Adrenal gland (tissue), 12 donors: Measurements from ENCODE around the gene TSPAN18. TPM values are rescaled to one million over a fixed set of nuclear protein-coding genes. Genes with fewer than 3 reads are reported as not detected.
A peak's percentile ranks its signal among the peaks of the same experiment; 100 is the strongest.

Experiments used
- DNase-seq, 7 donors: peaks; one replicate each; pipeline ENCODE4 v3.0.0-alpha.2; 2019 to 2020
- H3K27ac ChIP-seq, 5 donors: fragments of 200-600 bp; sonication (generic) in 4 of 5; 1 replicate in 3 of 5; 2 replicates in 2 of 5; pipeline versions ENCODE4 v1.5.1 to v1.8.0; 2016 to 2020; ENCODE audit warnings: mild to moderate bottlenecking in 1 of 5
- H3K27me3 ChIP-seq: fragments of 200-600 bp; 2 replicates; pipeline ENCODE4 v1.8.0; 2021
- H3K36me3 ChIP-seq, 2 donors: fragments of 200-600 bp; replicated peaks in 1 of 2; 1 replicate in 1 of 2; 2 replicates in 1 of 2; pipeline versions ENCODE4 v1.5.1 to v1.8.0; 2018 to 2022
- H3K4me1 ChIP-seq, 2 donors: fragments of 200-600 bp; replicated peaks in 1 of 2; 1 replicate in 1 of 2; 2 replicates in 1 of 2; pipeline versions ENCODE4 v1.5.1 to v1.8.0; 2018 to 2021
- H3K4me3 ChIP-seq, 4 donors: fragments of 200-600 bp; sonication (generic) in 3 of 4; one replicate each; pipeline ENCODE4 v1.5.1; 2016 to 2018
- H3K9me3 ChIP-seq, 3 donors: fragments of 200-600 bp; sonication (generic) in 1 of 3; replicated peaks in 1 of 3; 1 replicate in 2 of 3; 2 replicates in 1 of 3; pipeline versions ENCODE4 v1.5.1 to v1.8.0; 2016 to 2021
- POLR2A ChIP-seq, 2 donors: fragments of 450-650 bp; IDR thresholded peaks; one replicate each; pipeline ENCODE4 v1.6.1; 2017; ENCODE audit warnings: antibody characterized with exemption in 2 of 2, mild to moderate bottlenecking in 2 of 2, moderate library complexity in 1 of 2
- WGBS, 4 donors: extraction: QIAGEN DNeasy Blood & Tissue Kit in 2 of 4; methylation state at CpG; one replicate each; pipeline versions ENCODE4 v1.1.5 to v1.1.7; 2013 to 2017; 5-methylcytosine and 5-hydroxymethylcytosine counted together
- intact Hi-C, 2 donors: fragments of 100-400 bp; cut with DNase I; formaldehyde crosslinking; loops; one replicate each; pipeline versions ENCODE4 v1.14.1 to v1.15.0; 2022 to 2023
- polyA plus RNA-seq, 3 donors: library from polyadenylated mRNA; stranded (reverse); fragments of 200-250 nt in 2 of 3; fragments of 350-450 nt in 1 of 3; fragmentation: Illumina TruSeq in 1 of 3; extraction: RNeasy Lipid Tissue Mini Kit (QIAGEN cat#74804) in 1 of 3; gene quantifications; one replicate each; pipeline ENCODE4 v1.2.3, GENCODE V29; 2013 to 2014
- total RNA-seq, 9 donors: library from RNA; depleted of rRNA in 4 of 9; stranded (reverse); fragments of >200 nt in 4 of 9; fragments of 120-200 nt in 1 of 9; fragmentation: NEBNext Ultra II Directional in 1 of 9; extraction: Animal tissue kit (Norgen Biotek cat#: 25700) in 1 of 9; gene quantifications; one replicate each; pipeline versions ENCODE4 v1.1.0 to v1.2.4, GENCODE V29; 2013 to 2023
- TF ChIP-seq, protein P1 (sequence below), 6 experiments: fragments of 450-650 bp in 4 of 6; fragments of 200-600 bp in 2 of 6; sonication (generic) in 1 of 6; IDR thresholded peaks; 1 replicate in 5 of 6; 2 replicates in 1 of 6; pipeline versions ENCODE4 v1.5.1 to v1.8.0; 2016 to 2021; ENCODE audit warnings: antibody characterized with exemption in 6 of 6, mild to moderate bottlenecking in 2 of 6, moderate library complexity in 1 of 6
- donor health status: healthy with polysubstance abuse.
- donor health status: Bipolar disorder and iron deficiency.
- donor health status: DM: yes; HTN: yes; CAD: no.
- donor health status: DM: no; HTN: no; CAD: no.
- donor health status: DM: no; HTN: no; CAD: no.
- donor health status: DM: yes; HTN: yes; CAD: no.

The TSPAN18 gene
- total and polyA plus RNA-seq, 12 donors = 24.5 to 168 (median 58.4) TPM

DNA sequence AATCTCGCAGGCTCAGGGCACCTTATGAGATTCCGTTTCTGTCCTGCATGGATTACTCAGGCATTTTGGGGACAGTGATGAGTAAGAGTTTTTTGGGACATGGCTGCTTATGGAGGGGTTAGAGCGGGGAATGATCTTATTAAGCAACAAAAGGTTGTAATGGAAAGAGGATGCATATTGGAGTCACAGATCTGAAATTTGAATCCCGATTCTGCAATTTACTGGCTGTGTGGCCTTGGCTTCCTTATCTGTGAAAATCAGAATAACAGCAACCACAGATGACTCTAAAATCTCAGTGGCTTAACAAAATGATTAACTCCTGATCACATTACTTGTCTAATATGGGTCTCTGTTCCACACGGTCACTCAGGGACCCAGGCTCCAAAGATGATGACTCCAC, 5.8 kb downstream of the TSPAN18 start:
- peak overlapping the region in 1 of 4 donors; percentile 12 for H3K4me3 ChIP-seq
- intact Hi-C loops = no loop called here
- H3K27ac ChIP-seq = peak overlapping the region; percentile 75 to 97 (median 91)
- peaks cover 42 to 62% of the 10 kb centered on the region in 2 donors for H3K4me1 ChIP-seq
- H3K9me3 ChIP-seq = no peaks in the 10 kb centered on the region
- H3K36me3 ChIP-seq = no peaks in the 10 kb centered on the region
- peak in 1 of 2 donors; percentile 39 for TF ChIP-seq POLR2A (IDR thresholded peaks at IDR 0.05)
- TF ChIP-seq, protein P1, sequence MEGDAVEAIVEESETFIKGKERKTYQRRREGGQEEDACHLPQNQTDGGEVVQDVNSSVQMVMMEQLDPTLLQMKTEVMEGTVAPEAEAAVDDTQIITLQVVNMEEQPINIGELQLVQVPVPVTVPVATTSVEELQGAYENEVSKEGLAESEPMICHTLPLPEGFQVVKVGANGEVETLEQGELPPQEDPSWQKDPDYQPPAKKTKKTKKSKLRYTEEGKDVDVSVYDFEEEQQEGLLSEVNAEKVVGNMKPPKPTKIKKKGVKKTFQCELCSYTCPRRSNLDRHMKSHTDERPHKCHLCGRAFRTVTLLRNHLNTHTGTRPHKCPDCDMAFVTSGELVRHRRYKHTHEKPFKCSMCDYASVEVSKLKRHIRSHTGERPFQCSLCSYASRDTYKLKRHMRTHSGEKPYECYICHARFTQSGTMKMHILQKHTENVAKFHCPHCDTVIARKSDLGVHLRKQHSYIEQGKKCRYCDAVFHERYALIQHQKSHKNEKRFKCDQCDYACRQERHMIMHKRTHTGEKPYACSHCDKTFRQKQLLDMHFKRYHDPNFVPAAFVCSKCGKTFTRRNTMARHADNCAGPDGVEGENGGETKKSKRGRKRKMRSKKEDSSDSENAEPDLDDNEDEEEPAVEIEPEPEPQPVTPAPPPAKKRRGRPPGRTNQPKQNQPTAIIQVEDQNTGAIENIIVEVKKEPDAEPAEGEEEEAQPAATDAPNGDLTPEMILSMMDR (IDR thresholded peaks at IDR 0.05) = no peak
- peak in 5 of 7 donors; percentile 45 to 75 (median 63) for DNase-seq
- no peaks in the 10 kb centered on the region for H3K27me3 ChIP-seq
- 49 to 52% (median 50%) methylated on average over 5 of the region's 5 CpGs for WGBS, 4 donors

DNA sequence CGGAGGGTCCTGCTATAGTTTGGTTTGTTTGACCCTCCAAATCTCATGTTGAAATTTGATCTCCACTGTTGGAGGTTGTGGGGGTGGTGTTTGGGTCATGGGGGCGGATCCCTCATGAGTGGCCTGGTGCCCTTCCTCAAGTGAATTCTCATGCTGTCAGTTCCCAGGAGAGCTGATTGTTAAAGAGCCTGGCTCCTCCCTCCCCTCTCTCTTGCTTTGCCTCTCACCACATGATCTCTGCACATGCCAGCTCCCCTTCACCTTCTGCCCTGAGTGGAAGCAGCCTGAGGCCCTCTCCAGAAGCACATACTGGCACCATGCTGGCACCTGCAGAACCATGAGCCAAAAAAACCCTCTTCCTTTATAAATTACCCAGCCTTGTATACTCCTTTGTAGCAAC, 7.1 kb downstream of the TSPAN18 start:
- Histone ChIP-seq H3K4me3 (no peak overlapping the region), H3K9me3 (no peaks in the 10 kb centered on the region), H3K4me1 (peaks cover 34 to 51% of the 10 kb centered on the region in 2 donors), H3K27me3 (no peaks in the 10 kb centered on the region), H3K36me3 (no peaks in the 10 kb centered on the region), H3K27ac (peak overlapping the region in 2 of 5 donors; percentile 91 to 96)
- WGBS, 4 donors = 87 to 100% (median 91%) methylated on average over 2 of the region's 2 CpGs; no CpG with 5 or more reads in 1 of the 4 donors
- DNase-seq = no peak
- intact Hi-C loops = no loop called here
- TF ChIP-seq, protein P1 (IDR thresholded peaks at IDR 0.05) = no peak
- TF ChIP-seq POLR2A (IDR thresholded peaks at IDR 0.05) = no peak

DNA sequence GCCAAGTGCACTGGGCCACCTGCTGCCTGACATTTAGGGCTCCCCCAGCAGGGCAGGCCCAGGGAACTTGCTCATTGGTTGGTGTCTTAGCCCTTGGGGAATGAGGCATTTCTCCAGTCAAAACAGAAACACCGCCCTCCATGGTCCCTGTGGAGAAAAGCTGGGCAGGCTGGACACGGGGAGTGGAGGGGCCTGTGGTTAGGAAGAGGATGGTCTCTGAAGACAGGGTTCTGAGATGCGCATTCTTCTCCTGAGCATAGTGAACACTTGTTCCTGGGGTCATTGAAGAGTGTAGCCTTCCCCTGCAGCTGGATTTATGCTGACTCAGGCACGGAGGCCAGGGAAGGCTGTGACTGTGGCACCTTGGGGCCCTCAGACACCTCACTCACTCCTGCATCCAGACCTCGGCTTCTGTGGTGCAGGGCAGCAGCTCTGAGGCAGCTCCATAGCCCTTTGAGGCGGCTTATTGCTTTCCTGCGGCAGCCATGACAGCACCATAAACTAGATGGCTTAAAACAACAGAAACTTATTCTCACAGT, 8.2 kb downstream of the TSPAN18 start:
- Histone ChIP-seq H3K36me3 (no peaks in the 10 kb centered on the region), H3K27ac (peak overlapping the region in 1 of 5 donors; percentile 17), H3K9me3 (no peaks in the 10 kb centered on the region), H3K27me3 (no peaks in the 10 kb centered on the region), H3K4me1 (peaks cover 23 to 41% of the 10 kb centered on the region in 2 donors), H3K4me3 (no peak overlapping the region)
- no peak for DNase-seq
- intact Hi-C loops = no loop called here
- 77 to 85% (median 80%) methylated on average over 5 to 7 of the region's 7 CpGs for WGBS, 4 donors
- no peak for TF ChIP-seq POLR2A (IDR thresholded peaks at IDR 0.05)
- TF ChIP-seq, protein P1 (IDR thresholded peaks at IDR 0.05) = no peak

DNA sequence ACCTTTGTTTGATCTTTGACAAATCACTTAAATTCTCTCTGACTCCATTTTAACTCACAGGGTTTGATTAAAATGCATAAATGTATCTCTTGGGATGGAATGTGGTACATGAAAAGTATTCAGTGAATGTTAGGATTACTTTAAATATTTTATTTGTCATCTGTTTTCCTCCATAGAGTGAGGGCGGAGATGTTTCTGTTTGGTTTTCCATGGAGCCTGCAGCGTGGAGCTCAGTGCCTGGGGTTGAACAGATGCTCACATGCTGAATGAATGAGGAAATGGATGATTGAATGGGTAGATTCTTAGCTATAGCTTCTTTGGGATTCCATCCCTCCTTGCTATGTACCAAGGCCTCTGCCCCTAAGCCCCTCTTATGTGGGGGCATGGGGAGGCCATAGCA, 10.0 kb downstream of the TSPAN18 start:
- H3K27me3 ChIP-seq = no peaks in the 10 kb centered on the region
- no peak overlapping the region for H3K27ac ChIP-seq
- TF ChIP-seq, protein P1 (IDR thresholded peaks at IDR 0.05) = no peak
- TF ChIP-seq POLR2A (IDR thresholded peaks at IDR 0.05) = no peak
- no peak for DNase-seq
- no peak overlapping the region for H3K4me3 ChIP-seq
- WGBS, 4 donors = 85 to 97% (median 93%) methylated on average over 2 of the region's 2 CpGs
- H3K9me3 ChIP-seq = no peaks in the 10 kb centered on the region
- H3K4me1 ChIP-seq = peaks cover 6 to 32% of the 10 kb centered on the region in 2 donors
- intact Hi-C loops = no loop called here
- H3K36me3 ChIP-seq = no peaks in the 10 kb centered on the region
